ENCODE measurements around the gene ILDR1.

ILDR1 gene

DNA sequence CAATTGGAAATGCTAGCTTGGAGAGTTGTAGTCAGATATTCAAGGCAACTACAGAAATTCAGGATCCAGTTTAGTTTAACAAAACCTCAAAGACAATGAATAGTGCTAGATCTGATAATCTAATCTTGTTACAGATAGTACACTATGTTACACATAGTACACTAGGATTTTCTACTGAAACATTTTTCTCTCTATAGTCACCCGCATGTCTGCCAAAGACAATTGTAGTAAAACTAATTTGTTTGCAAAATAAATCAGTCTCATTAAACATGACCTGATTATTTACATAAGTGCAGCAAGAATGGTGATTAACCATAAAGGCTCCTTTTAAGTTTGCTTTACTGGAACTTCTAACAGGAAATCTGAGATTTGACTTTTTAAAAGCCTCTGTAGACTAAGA is 52.0 kb downstream of the ILDR1 start:
- POLR2A ChIA-PET = no interaction called here
- TF ChIP-seq CTCF (IDR thresholded peaks at IDR 0.05; ENCODE audit: control extremely low read depth, extremely low read depth, low read depth, missing control alignments) = no peak
- DNase-seq (ENCODE audit: extremely low spot score) = no peak
- CTCF ChIA-PET = interaction anchor here (1.3 to 2.2 kb wide), 3 partner anchors 15 to 26 kb away, joined by 3 to 7 read pairs (median 4); no protein-coding TSS in a partner anchor

GRCh38 chr3:121969631-121970030 is 52.4 kb downstream of the ILDR1 start:
- POLR2A ChIA-PET = no interaction called here
- DNase-seq (ENCODE audit: extremely low spot score) = no peak
- CTCF ChIA-PET = interaction anchor here (1.3 to 2.2 kb wide), 4 partner anchors 15 to 27 kb away, joined by 3 to 7 read pairs (median 4); no protein-coding TSS in a partner anchor
- TF ChIP-seq CTCF (IDR thresholded peaks at IDR 0.05; ENCODE audit: control extremely low read depth, extremely low read depth, low read depth, missing control alignments) = no peak

DNA sequence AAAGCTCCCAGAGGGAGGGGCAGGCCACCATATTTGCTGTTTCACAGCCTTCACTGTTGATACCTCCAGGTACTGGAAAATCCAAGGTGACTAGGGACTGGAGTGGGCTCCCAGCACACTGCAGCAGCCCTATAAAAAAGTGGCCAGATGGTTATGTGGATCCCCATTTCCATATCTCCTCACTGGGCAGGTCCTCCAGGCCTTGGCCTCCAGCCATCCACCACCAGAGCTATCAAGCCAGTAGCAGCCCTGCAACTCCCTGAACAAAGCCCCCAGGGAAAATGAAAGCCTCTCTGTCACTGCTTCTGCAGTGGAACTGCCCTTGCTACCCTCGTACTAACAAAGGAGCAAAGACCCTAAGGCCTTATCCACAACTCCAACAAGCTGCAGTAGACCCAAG is 58.4 kb downstream of the ILDR1 start:
- no peak for TF ChIP-seq CTCF (IDR thresholded peaks at IDR 0.05; ENCODE audit: control extremely low read depth, extremely low read depth, low read depth, missing control alignments)
- ChIA-PET CTCF (interaction anchor here (1.0 to 1.2 kb wide), 2 partner anchors 23 to 26 kb away, joined by 3 to 4 read pairs; no protein-coding TSS in a partner anchor), POLR2A (no interaction called here)
- no peak for DNase-seq (ENCODE audit: extremely low spot score)

- TF ChIP-seq CTCF (IDR thresholded peaks at IDR 0.05; ENCODE audit: control extremely low read depth, extremely low read depth, low read depth, missing control alignments) = no peak
- no peak for DNase-seq (ENCODE audit: extremely low spot score)
- ChIA-PET CTCF (no interaction called here), POLR2A (interaction anchor here (1.1 kb wide), 1 partner anchor 10 kb away, joined by 6 read pairs; no protein-coding TSS in a partner anchor)
Measured at GRCh38 chr3:121962443-121962842, 59.6 kb downstream of the ILDR1 start.

- ChIA-PET CTCF (interaction anchor here (1.0 to 1.6 kb wide), 2 partner anchors 9 to 35 kb away, joined by 4 read pairs; no protein-coding TSS in a partner anchor), POLR2A (no interaction called here)
- no peak for TF ChIP-seq CTCF (IDR thresholded peaks at IDR 0.05; ENCODE audit: control extremely low read depth, extremely low read depth, low read depth, missing control alignments)
- DNase-seq (ENCODE audit: extremely low spot score) = no peak
Measured at GRCh38 chr3:121961283-121961682, 60.8 kb downstream of the ILDR1 start.

- no peak for TF ChIP-seq CTCF (IDR thresholded peaks at IDR 0.05; ENCODE audit: control extremely low read depth, extremely low read depth, low read depth, missing control alignments)
- ChIA-PET CTCF (no interaction called here), POLR2A (no interaction called here)
- DNase-seq (ENCODE audit: extremely low spot score) = no peak
Measured at GRCh38 chr3:121958801-121959200, 63.2 kb downstream of the ILDR1 start.

Data from GM10248 (cell line).